Activated T-helper 1 cell treated with Interleukin-2 at 50 U/mL for 16 hours (primary cell): ENCODE measurements around the gene BEST1.

Experiments
- DNase-seq: peaks from one replicate; pipeline ENCODE4 v3.0.0-alpha.2; 2020; ENCODE audit warnings: low read depth

BEST1 gene

GRCh38 chr11:61950035-61950547 lies at the start of gene BEST1:
BEST1 (plus strand) TSS chr11:61950351; CDS start chr11:61951807, 1,456 bp downstream.
- no peak for DNase-seq

- DNase-seq = no peak
Observed at GRCh38 chr11:61901397-61901796, 48.8 kb upstream of the BEST1 start.

- DNase-seq = no peak
Observed at GRCh38 chr11:61902313-61902712, 47.8 kb upstream of the BEST1 start.

- no peak for DNase-seq
Observed at GRCh38 chr11:61903845-61904244, 46.3 kb upstream of the BEST1 start.

GRCh38 chr11:61904539-61905048 lies 45.6 kb upstream of the BEST1 start:
- no peak for DNase-seq

- DNase-seq = no peak
Observed at GRCh38 chr11:61905067-61905696, 45.0 kb upstream of the BEST1 start.

GRCh38 chr11:61905801-61906521 lies 44.2 kb upstream of the BEST1 start:
- DNase-seq = no peak

GRCh38 chr11:61906522-61906909 lies 43.6 kb upstream of the BEST1 start:
- DNase-seq = no peak

GRCh38 chr11:61907282-61907681 lies 42.9 kb upstream of the BEST1 start:
- DNase-seq = no peak

- DNase-seq = no peak
Observed at GRCh38 chr11:61907871-61908729, 42.1 kb upstream of the BEST1 start.

- DNase-seq = no peak
Observed at GRCh38 chr11:61908730-61909316, 41.3 kb upstream of the BEST1 start.

- DNase-seq = no peak
Observed at GRCh38 chr11:61910187-61911127, 39.7 kb upstream of the BEST1 start.

GRCh38 chr11:61911128-61911700 lies 38.9 kb upstream of the BEST1 start:
- no peak for DNase-seq

GRCh38 chr11:61911701-61912529 lies 38.2 kb upstream of the BEST1 start:
- no peak for DNase-seq

GRCh38 chr11:61912530-61912898 lies 37.6 kb upstream of the BEST1 start:
- no peak for DNase-seq

- no peak for DNase-seq
Observed at GRCh38 chr11:61912991-61913698, 37.0 kb upstream of the BEST1 start.

- DNase-seq = no peak
Observed at GRCh38 chr11:61913699-61914395, 36.3 kb upstream of the BEST1 start.

- no peak for DNase-seq
Observed at GRCh38 chr11:61914471-61915171, 35.5 kb upstream of the BEST1 start.
